Measurements from ENCODE around the gene CLEC17A. TPM values are rescaled to one million over a fixed set of nuclear protein-coding genes. Genes with fewer than 3 reads are reported as not detected.

Gene CLEC17A
- total RNA-seq, 1 donor = not detected

- no peak overlapping the region for H3K4me3 ChIP-seq (ENCODE audit: low read depth, low read length)
- DNase-seq (ENCODE audit: low read depth) = no peak
- TF ChIP-seq CTCF (IDR thresholded peaks at IDR 0.05; ENCODE audit: insufficient read depth, low read depth, low read length) = no peak
Measured at GRCh38 chr19:14629557-14629956, 46.7 kb downstream of the CLEC17A start.

- no peak overlapping the region for H3K4me3 ChIP-seq (ENCODE audit: low read depth, low read length)
- TF ChIP-seq CTCF (IDR thresholded peaks at IDR 0.05; ENCODE audit: insufficient read depth, low read depth, low read length) = no peak
- peak; percentile 19 for DNase-seq (ENCODE audit: low read depth)
Measured at GRCh38 chr19:14632286-14632685, 49.4 kb downstream of the CLEC17A start.

- no peak for DNase-seq (ENCODE audit: low read depth)
- H3K4me3 ChIP-seq (ENCODE audit: low read depth, low read length) = no peak overlapping the region
- no peak for TF ChIP-seq CTCF (IDR thresholded peaks at IDR 0.05; ENCODE audit: insufficient read depth, low read depth, low read length)
Measured at GRCh38 chr19:14639536-14640277, 56.8 kb downstream of the CLEC17A start.

GRCh38 chr19:14648506-14648905, 65.6 kb downstream of the CLEC17A start:
- no peak for TF ChIP-seq CTCF (IDR thresholded peaks at IDR 0.05; ENCODE audit: insufficient read depth, low read depth, low read length)
- no peak for DNase-seq (ENCODE audit: low read depth)
- no peak overlapping the region for H3K4me3 ChIP-seq (ENCODE audit: low read depth, low read length)

GRCh38 chr19:14649020-14649419, 66.1 kb downstream of the CLEC17A start:
- TF ChIP-seq CTCF (IDR thresholded peaks at IDR 0.05; ENCODE audit: insufficient read depth, low read depth, low read length) = no peak
- no peak for DNase-seq (ENCODE audit: low read depth)
- H3K4me3 ChIP-seq (ENCODE audit: low read depth, low read length) = no peak overlapping the region

- no peak for TF ChIP-seq CTCF (IDR thresholded peaks at IDR 0.05; ENCODE audit: insufficient read depth, low read depth, low read length)
- H3K4me3 ChIP-seq (ENCODE audit: low read depth, low read length) = no peak overlapping the region
- no peak for DNase-seq (ENCODE audit: low read depth)
Measured at GRCh38 chr19:14650161-14650560, 67.3 kb downstream of the CLEC17A start.

Measured in fibroblast of villous mesenchyme (primary cell).